EL (cell line): ENCODE results near the gene MARS1.

Source experiments
- DNase-seq: peaks from one replicate; pipeline ENCODE4 v3.0.0-alpha.2; 2016

The MARS1 gene

GRCh38 chr12:57518920-57519795 is 31.3 kb downstream of the MARS1 start:
- DNase-seq: peak; percentile 43

- DNase-seq: no peak
Observed at GRCh38 chr12:57519796-57520052, 31.9 kb downstream of the MARS1 start.

GRCh38 chr12:57520053-57520818 is 32.4 kb downstream of the MARS1 start, which contains the start of gene DDIT3:
DDIT3 (minus strand) TSS chr12:57520514; CDS start chr12:57517406, 3,108 bp downstream.
- peak; percentile 99 for DNase-seq

- peak; percentile 47 for DNase-seq
Observed at GRCh38 chr12:57521525-57522010, 33.7 kb downstream of the MARS1 start.

- DNase-seq: peak; percentile 96
Observed at GRCh38 chr12:57522011-57522886, 34.4 kb downstream of the MARS1 start, which contains the start of gene MBD6. MBD6 (plus strand) TSS chr12:57522824; CDS start chr12:57524304, 1,480 bp downstream.

GRCh38 chr12:57522887-57523705 is 35.2 kb downstream of the MARS1 start:
- DNase-seq: peak; percentile 53

- no peak for DNase-seq
Observed at GRCh38 chr12:57523706-57524614, 36.1 kb downstream of the MARS1 start.

GRCh38 chr12:57524814-57525614 is 37.1 kb downstream of the MARS1 start:
- no peak for DNase-seq

GRCh38 chr12:57525615-57526383 is 37.9 kb downstream of the MARS1 start:
- DNase-seq: no peak

GRCh38 chr12:57526477-57527126 is 38.7 kb downstream of the MARS1 start:
- DNase-seq: no peak

GRCh38 chr12:57527184-57527583 is 39.3 kb downstream of the MARS1 start:
- DNase-seq: no peak

GRCh38 chr12:57528176-57528575 is 40.3 kb downstream of the MARS1 start:
- DNase-seq: no peak

GRCh38 chr12:57528831-57529555 is 41.1 kb downstream of the MARS1 start:
- DNase-seq: no peak

GRCh38 chr12:57529831-57530230 is 42.0 kb downstream of the MARS1 start:
- DNase-seq: no peak

GRCh38 chr12:57530396-57531142 is 42.7 kb downstream of the MARS1 start:
- DNase-seq: no peak

GRCh38 chr12:57531836-57532235 is 44.0 kb downstream of the MARS1 start:
- no peak for DNase-seq

- DNase-seq: no peak
Observed at GRCh38 chr12:57533108-57533507, 45.2 kb downstream of the MARS1 start.
